Measurements from ENCODE around the gene CSH2. TPM values are rescaled to one million over a fixed set of nuclear protein-coding genes. Genes with fewer than 3 reads are reported as not detected.

Gene CSH2
- total RNA-seq, 1 experiment from 2014 or later = not detected

- peak; percentile 94 for DNase-seq (ENCODE audit: low spot score)
These were observed 38.9 kb downstream of the CSH2 start for GRCh38 chr17:63834431-63835166.

DNA sequence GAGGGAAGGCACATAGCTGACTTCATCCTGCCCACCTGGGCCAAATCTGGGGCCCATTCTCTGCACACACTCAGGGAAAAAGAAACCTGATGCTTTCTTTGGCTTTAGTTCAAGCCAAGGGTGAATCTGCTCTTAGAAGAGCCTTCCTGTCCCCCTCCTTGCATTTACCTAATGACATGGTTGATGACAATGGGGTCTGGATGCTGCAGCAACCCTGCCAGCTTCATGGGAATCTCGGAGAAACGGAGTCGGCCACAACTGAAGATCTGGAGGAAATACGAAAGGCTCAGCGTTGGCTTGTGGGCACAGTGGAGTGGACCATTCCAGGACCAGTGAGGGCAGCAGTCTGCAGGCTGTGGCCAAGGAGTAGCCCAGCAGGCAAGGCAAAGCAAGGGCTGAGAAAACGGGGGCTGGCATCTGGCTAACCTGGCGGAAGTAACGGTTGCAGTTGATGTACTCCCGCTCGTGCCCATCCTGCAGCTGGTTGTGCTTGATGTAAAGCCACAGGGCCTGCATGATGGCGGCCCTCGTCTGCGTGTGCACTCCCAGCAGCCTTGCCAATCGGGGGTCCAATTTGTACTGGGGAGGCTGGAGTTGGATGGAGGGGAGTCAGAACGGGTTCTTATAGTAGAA lies 39.6 kb downstream of the CSH2 start:
- no peak for DNase-seq (ENCODE audit: low spot score)

GRCh38 chr17:63833026-63833740 lies 40.3 kb downstream of the CSH2 start:
- no peak for DNase-seq (ENCODE audit: low spot score)

GRCh38 chr17:63832455-63832854 lies 41.0 kb downstream of the CSH2 start:
- DNase-seq (ENCODE audit: low spot score) = no peak

DNA sequence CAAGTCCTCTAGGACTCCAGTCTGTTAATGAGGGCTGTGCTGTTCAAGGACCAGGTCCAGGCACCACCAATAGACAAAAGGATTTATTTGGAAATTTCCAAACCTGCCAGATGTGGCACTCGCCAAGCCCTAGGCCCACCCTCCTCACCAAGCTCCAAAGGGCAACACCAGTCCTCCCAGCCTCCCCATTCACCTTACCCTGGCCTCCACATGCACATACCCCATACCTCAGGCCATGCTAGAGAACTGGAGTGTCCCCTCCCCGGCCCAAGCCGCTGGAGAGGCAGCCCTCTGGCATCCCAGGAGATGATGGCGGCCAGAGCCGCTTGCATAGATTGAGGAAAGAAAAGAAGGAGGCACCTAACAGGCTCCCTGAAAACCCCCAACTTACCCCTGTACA lies 41.5 kb downstream of the CSH2 start:
- DNase-seq (ENCODE audit: low spot score) = no peak

- no peak for DNase-seq (ENCODE audit: low spot score)
These were observed 42.0 kb downstream of the CSH2 start for GRCh38 chr17:63831505-63831904.

GRCh38 chr17:63830904-63831491 lies 42.5 kb downstream of the CSH2 start:
- DNase-seq (ENCODE audit: low spot score) = no peak

DNA sequence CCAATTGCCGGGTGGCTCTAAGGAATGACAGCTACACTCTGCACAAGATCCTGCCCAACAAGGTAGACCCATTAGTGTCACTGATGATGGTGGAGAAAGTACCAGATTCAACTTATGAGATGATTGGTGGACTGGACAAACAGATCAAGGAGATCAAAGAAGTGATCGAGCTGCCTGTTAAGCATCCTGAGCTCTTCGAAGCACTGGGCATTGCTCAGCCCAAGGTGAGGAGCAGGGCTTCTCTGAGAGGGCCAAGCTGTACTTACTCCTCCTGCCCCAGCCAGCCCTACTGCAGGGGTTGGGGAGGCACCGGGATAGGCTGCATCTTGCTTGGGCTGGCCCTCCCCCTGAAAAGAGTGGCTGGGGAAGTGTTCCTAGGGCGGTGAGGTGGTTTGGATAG lies 43.2 kb downstream of the CSH2 start:
- DNase-seq (ENCODE audit: low spot score) = no peak

DNA sequence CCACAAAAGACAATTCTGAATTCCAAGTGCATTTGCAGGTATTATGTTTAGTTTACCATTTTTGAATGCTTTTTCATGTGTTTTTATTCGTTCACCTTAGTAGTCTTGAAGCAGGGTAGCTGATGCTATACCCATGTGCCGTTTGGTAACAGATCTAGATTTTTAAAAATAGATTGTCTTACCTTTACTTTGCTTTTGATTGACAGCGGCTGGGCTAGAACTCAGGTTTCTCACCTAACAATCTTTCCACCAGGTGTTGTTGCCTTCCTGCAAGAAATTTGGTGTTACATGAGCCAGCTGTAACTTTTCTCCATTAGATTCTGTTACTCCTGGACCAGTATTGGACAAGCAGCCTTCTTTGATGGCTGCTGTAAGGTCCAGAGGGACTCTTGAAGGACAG lies 44.5 kb downstream of the CSH2 start:
- DNase-seq (ENCODE audit: low spot score) = no peak

GRCh38 chr17:63827801-63828221 lies 45.7 kb downstream of the CSH2 start:
- no peak for DNase-seq (ENCODE audit: low spot score)

- DNase-seq (ENCODE audit: low spot score) = peak; percentile 96
These were observed 46.3 kb downstream of the CSH2 start, which contains the start of the genes FTSJ3 and PSMC5 for GRCh38 chr17:63827002-63827800. TSS of gene FTSJ3 (minus strand) at chr17:63827663. CDS start at chr17:63826902, 761 bp downstream. TSS of gene PSMC5 (plus strand) at chr17:63827431. CDS start at chr17:63827491, 60 bp downstream.

- DNase-seq (ENCODE audit: low spot score) = no peak
These were observed 46.9 kb downstream of the CSH2 start for GRCh38 chr17:63826468-63827001.

GRCh38 chr17:63824362-63824761 lies 49.1 kb downstream of the CSH2 start:
- no peak for DNase-seq (ENCODE audit: low spot score)

GRCh38 chr17:63823659-63824331 lies 49.7 kb downstream of the CSH2 start:
- no peak for DNase-seq (ENCODE audit: low spot score)

- DNase-seq (ENCODE audit: low spot score) = no peak
These were observed 50.9 kb downstream of the CSH2 start for GRCh38 chr17:63822537-63822936.

Other genes starting within 250 kb of the CSH2 start
- 20.3 and 27.8 TPM in 2 replicates for gene LIMD2, start 173.6 kb downstream of the CSH2 start, total RNA-seq (2014; rRNA removed; shearing (Covaris generic))
- gene STRADA, start 131.9 kb downstream of the CSH2 start, total RNA-seq (2014; rRNA removed; shearing (Covaris generic)) = 18.5 and 19.9 TPM in 2 replicates
- gene CCDC47, start 100.1 kb downstream of the CSH2 start, total RNA-seq (2014; rRNA removed; shearing (Covaris generic)) = 50.4 and 69.3 TPM in 2 replicates
- 21.0 and 30.5 TPM in 2 replicates for gene DDX42, start 99.5 kb downstream of the CSH2 start, total RNA-seq (2014; rRNA removed; shearing (Covaris generic))
- 64.8 and 71.7 TPM in 2 replicates for gene PSMC5, start 46.2 kb downstream of the CSH2 start, total RNA-seq (2014; rRNA removed; shearing (Covaris generic))
- 95.5 and 124 TPM in 2 replicates for gene FTSJ3, start 46.0 kb downstream of the CSH2 start, total RNA-seq (2014; rRNA removed; shearing (Covaris generic))
- 86.3 and 152 TPM in 2 replicates for gene SMARCD2, start 31.0 kb downstream of the CSH2 start, total RNA-seq (2014; rRNA removed; shearing (Covaris generic))
- not detected in 2 replicates for gene GH2, start 8.3 kb upstream of the CSH2 start, total RNA-seq (2014; rRNA removed; shearing (Covaris generic))
- gene CSH1, start 22.9 kb upstream of the CSH2 start, total RNA-seq (2014; rRNA removed; shearing (Covaris generic)) = not detected in 2 replicates
- not detected in 2 replicates for gene CSHL1, start 37.6 kb upstream of the CSH2 start, total RNA-seq (2014; rRNA removed; shearing (Covaris generic))
- not detected in 2 replicates for gene GH1, start 45.2 kb upstream of the CSH2 start, total RNA-seq (2014; rRNA removed; shearing (Covaris generic))
- gene CD79B, start 58.7 kb upstream of the CSH2 start, total RNA-seq (2014; rRNA removed; shearing (Covaris generic)) = 1.1 TPM in 1 of 2 replicates, not detected in the other
- gene SCN4A, start 99.2 kb upstream of the CSH2 start, total RNA-seq (2014; rRNA removed; shearing (Covaris generic)) = 0.02 TPM in 2 replicates
- gene PRR29, start 124.7 kb upstream of the CSH2 start, total RNA-seq (2014; rRNA removed; shearing (Covaris generic)) = 0.27 and 2.3 TPM in 2 replicates
- 0.14 TPM in 1 of 2 replicates, not detected in the other for gene ICAM2, start 147.0 kb upstream of the CSH2 start, total RNA-seq (2014; rRNA removed; shearing (Covaris generic))